HUES48 (cell line): Measurements from ENCODE around the gene PMIS2.

ENCODE experiments used
- H3K27ac ChIP-seq: one replicate; pipeline ENCODE4 v1.7.0; 2013; ENCODE audit warnings: low read depth, low read length, inconsistent platforms
- H3K27me3 ChIP-seq: 2 replicates; pipeline ENCODE4 v1.6.1; 2013; ENCODE audit warnings: mild to moderate bottlenecking, low read length; ENCODE audit not compliant: control insufficient read depth, insufficient read depth
- H3K36me3 ChIP-seq: 2 replicates; pipeline ENCODE4 v1.6.1; 2013; ENCODE audit warnings: low read length; ENCODE audit not compliant: control insufficient read depth, insufficient read depth
- H3K4me1 ChIP-seq: 2 replicates; pipeline ENCODE4 v1.6.1; 2013; ENCODE audit warnings: mild to moderate bottlenecking, low read length; ENCODE audit not compliant: control insufficient read depth, insufficient read depth
- H3K4me3 ChIP-seq: 2 replicates; pipeline ENCODE4 v1.5.1; 2013; ENCODE audit warnings: mild to moderate bottlenecking, low read depth, low read length
- H3K9ac ChIP-seq: 2 replicates; pipeline ENCODE4 v1.6.1; 2013; ENCODE audit warnings: mild to moderate bottlenecking, low read depth, low read length, moderate library complexity
- H3K9me3 ChIP-seq: 2 replicates; pipeline ENCODE4 v1.6.1; 2013; ENCODE audit warnings: low read length; ENCODE audit not compliant: control insufficient read depth, insufficient read depth

PMIS2 gene

DNA sequence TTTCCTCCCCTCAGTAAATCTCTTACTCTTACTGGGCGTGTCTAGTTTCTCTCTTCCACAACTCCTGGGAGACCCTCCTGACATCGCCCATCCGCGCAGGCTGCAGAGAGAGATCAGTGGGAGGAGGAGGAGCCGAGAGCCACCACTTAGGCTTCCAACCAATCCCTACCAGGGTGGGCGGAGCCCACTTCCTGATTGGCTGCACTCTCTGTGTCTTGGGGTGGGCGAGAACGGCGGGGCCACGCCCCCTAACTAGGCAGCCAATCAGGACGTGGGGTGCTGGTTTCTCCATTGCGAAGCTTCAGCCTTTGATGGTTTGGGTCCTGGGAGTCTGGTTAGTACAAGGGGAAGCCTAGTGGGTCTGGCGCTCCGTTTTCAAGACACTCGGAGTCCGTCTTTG lies at the start of gene PMIS2:
PMIS2 (plus strand) TSS at position 326 of the 400 bp plus-strand sequence. CDS start 87 bp downstream, outside the sequence.
- Histone ChIP-seq H3K27me3 (no peaks in the 10 kb centered on the region; the same call in 1 of the 2 replicates), H3K36me3 (no peaks in the 10 kb centered on the region), H3K4me1 (no peaks in the 10 kb centered on the region), H3K4me3 (no peak within 1 kb of the TSS), H3K9me3 (no peaks in the 10 kb centered on the region; the same call in 1 of the 2 replicates), H3K27ac (no peak within 1 kb of the TSS), H3K9ac (no peak within 1 kb of the TSS)

DNA sequence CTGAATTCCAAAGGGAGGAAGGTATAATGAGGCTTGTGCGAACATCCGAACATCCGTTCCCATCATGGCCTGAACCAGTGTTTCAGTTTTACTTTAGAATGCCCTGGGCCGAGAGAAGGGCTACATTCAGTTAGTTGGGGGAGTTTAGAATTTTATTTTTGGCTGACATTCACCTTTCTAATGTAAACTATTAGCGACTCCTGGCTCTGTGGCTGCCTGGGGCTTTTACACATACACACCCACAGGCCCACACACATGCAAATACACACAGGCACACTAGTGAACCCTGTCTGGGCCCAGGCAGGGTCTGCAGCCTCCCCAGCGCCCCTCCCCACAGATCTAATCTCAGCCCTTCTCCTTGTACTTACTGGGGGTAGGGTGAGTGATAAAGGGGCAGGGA lies 46.7 kb upstream of the PMIS2 start:
- Histone ChIP-seq H3K27ac (peak overlapping the region; percentile 12), H3K9me3 (no peaks in the 10 kb centered on the region), H3K36me3 (peaks cover 34% of the 10 kb centered on the region), H3K4me1 (peaks cover 10% of the 10 kb centered on the region), H3K9ac (no peak overlapping the region), H3K4me3 (no peak overlapping the region), H3K27me3 (no peaks in the 10 kb centered on the region)

DNA sequence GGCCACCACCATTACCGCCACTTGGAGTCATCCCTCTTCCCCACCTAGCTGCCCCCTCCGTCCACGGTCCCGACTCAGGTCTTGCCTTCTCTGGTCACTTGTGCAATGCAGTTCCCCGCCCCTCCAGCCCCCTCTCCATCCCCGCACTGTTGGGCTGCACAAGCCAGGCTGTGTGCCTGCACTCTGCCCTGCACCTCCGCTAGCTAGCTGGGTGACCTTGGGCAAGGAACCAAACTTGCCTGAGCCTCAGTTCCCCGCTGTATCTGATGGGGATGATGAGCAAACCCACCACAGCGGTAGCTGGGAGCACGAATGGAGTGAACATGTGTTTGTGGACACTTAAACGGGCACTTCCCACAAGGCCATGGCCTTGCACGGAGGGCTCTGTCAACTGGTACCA lies 46.1 kb upstream of the PMIS2 start:
- H3K27ac ChIP-seq: no peak overlapping the region
- H3K36me3 ChIP-seq: peaks cover 34% of the 10 kb centered on the region
- no peaks in the 10 kb centered on the region for H3K9me3 ChIP-seq
- no peaks in the 10 kb centered on the region for H3K27me3 ChIP-seq
- H3K4me3 ChIP-seq: no peak overlapping the region
- H3K4me1 ChIP-seq: peaks cover 13% of the 10 kb centered on the region
- no peak overlapping the region for H3K9ac ChIP-seq

DNA sequence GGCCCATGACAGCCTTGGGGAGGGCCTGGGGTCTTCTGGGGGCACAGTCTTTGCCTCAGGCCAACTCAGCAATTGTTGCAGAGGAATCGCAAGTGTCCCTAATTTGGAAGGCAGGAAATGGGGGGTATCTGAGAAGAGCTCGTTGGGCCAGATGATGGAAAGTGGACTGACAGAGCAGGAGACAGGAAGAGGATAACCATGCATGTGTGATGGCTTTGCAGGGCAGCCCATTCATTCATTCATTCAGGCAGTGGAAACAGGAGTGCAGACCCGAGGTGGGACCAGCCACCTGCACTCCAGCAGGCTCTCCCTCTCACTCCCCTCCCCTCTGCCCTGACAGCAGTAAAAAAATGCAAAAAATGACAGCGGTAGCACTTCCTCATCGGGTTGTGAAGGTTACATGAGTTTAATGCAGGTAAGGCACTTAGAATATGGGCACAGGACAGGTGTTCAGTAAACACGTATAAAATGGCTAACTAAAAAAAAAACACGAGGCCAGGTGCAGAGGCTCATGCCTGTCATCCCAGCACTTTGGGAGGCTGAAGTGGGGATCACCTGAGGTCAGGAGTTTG lies 45.5 kb upstream of the PMIS2 start:
- Histone ChIP-seq H3K9ac (no peak overlapping the region), H3K36me3 (peaks cover 34% of the 10 kb centered on the region), H3K4me1 (peaks cover 13% of the 10 kb centered on the region), H3K9me3 (no peaks in the 10 kb centered on the region), H3K4me3 (no peak overlapping the region), H3K27ac (no peak overlapping the region), H3K27me3 (no peaks in the 10 kb centered on the region)

DNA sequence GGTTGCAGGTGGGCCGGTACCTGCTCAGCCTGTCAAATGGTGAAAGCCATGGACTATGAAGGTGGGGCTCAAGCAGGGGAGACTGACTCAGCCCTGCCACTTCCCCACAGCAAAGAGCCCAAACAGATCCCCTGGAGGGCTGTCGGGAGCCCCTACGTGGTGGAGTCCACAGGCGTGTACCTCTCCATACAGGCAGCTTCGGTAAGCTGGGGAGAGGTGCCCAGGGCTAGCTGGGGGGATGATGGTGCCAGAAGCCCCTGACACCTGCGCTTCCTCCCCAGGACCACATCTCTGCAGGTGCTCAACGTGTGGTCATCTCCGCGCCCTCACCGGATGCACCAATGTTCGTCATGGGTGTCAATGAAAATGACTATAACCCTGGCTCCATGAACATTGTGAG lies 43.8 kb upstream of the PMIS2 start:
- Histone ChIP-seq H3K9me3 (no peaks in the 10 kb centered on the region), H3K36me3 (peaks cover 43% of the 10 kb centered on the region), H3K4me3 (no peak overlapping the region), H3K27me3 (no peaks in the 10 kb centered on the region), H3K27ac (no peak overlapping the region), H3K9ac (no peak overlapping the region), H3K4me1 (peaks cover 13% of the 10 kb centered on the region; the same call in 1 of the 2 replicates)

DNA sequence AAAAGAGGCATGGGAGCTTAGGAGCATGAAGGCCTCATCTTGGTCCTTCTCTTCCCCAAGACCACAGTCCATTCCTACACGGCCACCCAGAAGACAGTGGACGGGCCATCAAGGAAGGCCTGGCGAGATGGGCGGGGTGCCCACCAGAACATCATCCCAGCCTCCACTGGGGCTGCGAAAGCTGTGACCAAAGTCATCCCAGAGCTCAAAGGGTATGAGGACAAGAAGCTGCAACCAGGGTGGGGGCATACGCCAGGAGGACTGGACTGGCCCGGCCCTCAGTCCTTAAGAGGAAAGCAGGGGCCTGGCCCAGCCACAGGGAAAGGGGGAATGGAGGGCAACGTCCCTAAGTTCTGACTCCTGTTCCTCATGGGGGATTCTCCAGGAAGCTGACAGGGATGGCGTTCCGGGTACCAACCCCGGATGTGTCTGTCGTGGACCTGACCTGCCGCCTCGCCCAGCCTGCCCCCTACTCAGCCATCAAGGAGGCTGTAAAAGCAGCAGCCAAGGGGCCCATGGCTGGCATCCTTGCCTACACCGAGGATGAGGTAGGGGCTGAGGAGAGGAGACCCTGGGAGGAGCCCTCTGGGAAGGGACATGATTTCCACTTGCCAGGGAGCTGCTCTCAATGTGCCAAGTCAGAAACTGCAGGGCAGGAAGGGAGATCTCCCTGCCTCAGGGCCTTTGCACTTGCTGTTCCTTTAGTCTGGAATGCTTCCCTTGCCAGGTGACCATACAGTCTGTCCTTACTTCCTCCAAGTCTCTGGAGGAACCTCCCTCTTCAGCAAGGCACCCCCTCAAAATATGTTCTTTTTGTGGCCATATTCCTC lies 42.5 kb upstream of the PMIS2 start:
- Histone ChIP-seq H3K9me3 (no peaks in the 10 kb centered on the region), H3K4me1 (peaks cover 13% of the 10 kb centered on the region; the same call in 1 of the 2 replicates), H3K27ac (no peak overlapping the region), H3K4me3 (no peak overlapping the region), H3K36me3 (peaks cover 54% of the 10 kb centered on the region), H3K9ac (no peak overlapping the region), H3K27me3 (no peaks in the 10 kb centered on the region)

DNA sequence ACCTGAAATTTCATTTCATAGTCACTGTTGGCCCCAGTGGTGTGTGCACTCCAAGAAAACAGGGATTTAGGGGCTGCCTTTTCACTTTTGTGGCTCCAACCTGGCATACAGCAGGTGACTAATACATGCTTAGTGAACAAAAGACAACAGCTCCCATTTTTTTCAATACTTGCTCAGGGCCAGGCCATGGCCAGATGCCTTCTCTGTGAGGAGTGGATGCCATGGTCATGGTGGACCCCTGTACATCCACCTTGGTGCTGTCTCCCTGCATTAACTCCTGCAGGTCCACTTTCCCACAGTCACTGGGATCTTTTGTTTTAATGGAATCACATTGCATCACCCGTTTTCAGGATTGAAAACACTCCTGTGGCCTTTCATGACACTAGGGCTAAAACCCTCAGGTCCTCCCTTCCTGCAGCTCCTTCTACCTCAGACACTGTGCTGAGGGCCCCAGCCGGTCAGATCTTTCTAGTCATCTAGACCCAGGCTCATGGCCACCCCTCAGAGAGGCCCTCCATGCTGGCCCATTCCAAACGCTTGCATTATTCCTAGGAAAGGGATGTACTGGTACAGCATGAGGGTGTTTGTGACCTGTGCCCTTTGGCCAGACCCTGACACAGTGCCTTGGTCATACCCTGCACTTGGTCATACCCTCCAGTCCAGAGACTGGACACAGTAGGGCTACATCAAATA lies 41.7 kb upstream of the PMIS2 start:
- peak overlapping the region; percentile 88; the same call in 1 of the 2 replicates for H3K9ac ChIP-seq
- H3K4me1 ChIP-seq: peaks cover 13% of the 10 kb centered on the region; the same call in 1 of the 2 replicates
- no peaks in the 10 kb centered on the region for H3K27me3 ChIP-seq
- H3K36me3 ChIP-seq: peaks cover 57% of the 10 kb centered on the region
- H3K9me3 ChIP-seq: no peaks in the 10 kb centered on the region
- H3K27ac ChIP-seq: no peak overlapping the region
- peak overlapping the region; percentile 78 for H3K4me3 ChIP-seq

DNA sequence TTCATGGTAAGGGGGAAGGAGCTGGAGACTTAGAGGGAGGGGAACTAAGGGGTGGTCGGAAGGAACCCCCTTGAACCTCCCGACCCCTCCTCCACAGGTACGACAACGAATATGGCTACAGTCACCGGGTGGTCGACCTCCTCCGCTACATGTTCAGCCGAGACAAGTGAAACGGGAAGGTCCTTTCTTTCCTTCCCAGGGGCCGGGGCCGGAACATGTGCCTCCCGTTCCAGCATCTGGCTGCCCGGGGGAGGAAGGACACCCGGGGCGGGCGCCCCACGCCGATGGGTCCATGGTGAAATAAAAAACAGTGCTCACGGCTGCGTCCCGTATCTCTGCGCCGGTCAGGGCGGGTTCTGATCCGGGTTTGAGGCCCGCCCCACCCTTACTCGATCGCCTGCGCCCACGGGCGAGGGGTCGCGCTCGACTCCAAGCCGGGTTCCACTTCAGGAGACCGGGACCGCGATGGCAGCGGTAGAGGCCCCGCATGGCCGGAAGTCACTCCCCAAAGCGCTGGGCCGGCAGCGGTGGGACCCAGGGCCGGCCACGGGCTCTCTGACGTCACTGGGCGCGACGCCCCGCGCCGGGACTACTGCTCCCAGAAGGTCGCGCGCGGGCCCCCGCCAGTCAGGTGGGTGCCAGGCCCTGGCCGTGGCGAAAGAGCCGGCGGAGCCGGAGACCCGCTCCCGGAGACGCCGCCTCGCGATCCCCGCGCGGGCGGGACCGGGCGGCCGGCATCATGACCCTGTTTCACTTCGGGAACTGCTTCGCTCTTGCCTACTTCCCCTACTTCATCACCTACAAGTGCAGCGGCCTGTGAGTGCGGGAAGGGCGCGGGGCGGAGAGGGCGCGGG lies 40.7 kb upstream of the PMIS2 start, which contains the start of gene TMEM147:
TMEM147 (plus strand) TSS at position 626 of the 854 bp plus-strand sequence; CDS start at position 740, 114 bp downstream.
- peaks cover 62% of the 10 kb centered on the region for H3K36me3 ChIP-seq

DNA sequence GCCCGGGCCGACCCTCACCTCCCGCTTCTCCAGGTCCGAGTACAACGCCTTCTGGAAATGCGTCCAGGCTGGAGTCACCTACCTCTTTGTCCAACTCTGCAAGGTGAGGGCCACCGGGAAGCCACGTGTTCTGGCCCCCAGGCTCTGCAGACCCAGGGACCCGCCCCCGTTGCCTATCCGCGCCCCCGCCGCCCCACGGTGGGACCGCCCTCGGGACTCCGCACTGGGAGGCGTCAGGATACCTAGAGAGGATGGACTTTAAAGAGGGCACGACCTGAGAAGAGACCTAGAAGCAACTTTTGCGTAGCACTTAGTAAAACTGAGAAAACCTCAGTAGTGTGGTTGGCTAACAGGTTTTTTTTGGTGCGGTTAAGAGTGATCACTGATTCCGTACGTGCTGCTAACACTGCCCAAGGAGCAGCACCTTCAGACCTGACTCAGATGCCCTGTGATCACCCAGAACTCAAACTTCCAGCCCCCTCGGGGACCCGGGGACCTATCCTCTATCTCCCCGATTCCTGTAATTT lies 40.1 kb upstream of the PMIS2 start:
- H3K27me3 ChIP-seq: no peaks in the 10 kb centered on the region
- H3K9ac ChIP-seq: peak overlapping the region; percentile 88
- H3K36me3 ChIP-seq: peaks cover 63% of the 10 kb centered on the region
- no peaks in the 10 kb centered on the region for H3K9me3 ChIP-seq
- H3K4me3 ChIP-seq: peak overlapping the region; percentile 78
- H3K4me1 ChIP-seq: peaks cover 13% of the 10 kb centered on the region; the same call in 1 of the 2 replicates
- peak overlapping the region; percentile 75 for H3K27ac ChIP-seq

More for the DNA sequence above, 40.7 kb upstream of the PMIS2 start, which contains the start of gene TMEM147:
- H3K27me3 ChIP-seq: no peaks in the 10 kb centered on the region
- peak within 1 kb of the TSS; percentile 78 for H3K4me3 ChIP-seq
- peak within 1 kb of the TSS; percentile 88 for H3K9ac ChIP-seq
- peak within 1 kb of the TSS; percentile 75 for H3K27ac ChIP-seq
- no peaks in the 10 kb centered on the region for H3K9me3 ChIP-seq
- H3K4me1 ChIP-seq: peaks cover 13% of the 10 kb centered on the region; the same call in 1 of the 2 replicates

DNA sequence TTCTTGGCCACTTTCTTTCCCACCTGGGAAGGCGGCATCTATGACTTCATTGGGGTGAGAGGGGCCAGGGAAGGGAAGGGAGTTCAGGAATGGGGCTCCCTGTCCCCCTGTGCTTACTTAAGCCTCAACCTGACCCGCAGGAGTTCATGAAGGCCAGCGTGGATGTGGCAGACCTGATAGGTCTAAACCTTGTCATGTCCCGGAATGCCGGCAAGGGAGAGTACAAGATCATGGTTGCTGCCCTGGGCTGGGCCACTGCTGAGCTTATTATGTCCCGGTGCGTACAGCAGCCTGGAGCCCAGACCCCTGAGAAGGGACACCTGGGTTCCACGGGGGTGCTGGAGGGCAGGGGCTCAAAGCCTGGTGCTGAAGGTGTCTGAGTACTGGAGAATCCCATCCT lies 39.4 kb upstream of the PMIS2 start:
- H3K27me3 ChIP-seq: no peaks in the 10 kb centered on the region
- peaks cover 59% of the 10 kb centered on the region for H3K36me3 ChIP-seq
- peak overlapping the region; percentile 88; the same call in 1 of the 2 replicates for H3K9ac ChIP-seq
- peaks cover 13% of the 10 kb centered on the region; the same call in 1 of the 2 replicates for H3K4me1 ChIP-seq
- no peak overlapping the region for H3K27ac ChIP-seq
- peak overlapping the region; percentile 78 for H3K4me3 ChIP-seq
- no peaks in the 10 kb centered on the region for H3K9me3 ChIP-seq
